Measurements from ENCODE around the gene CLIC3.

DNA sequence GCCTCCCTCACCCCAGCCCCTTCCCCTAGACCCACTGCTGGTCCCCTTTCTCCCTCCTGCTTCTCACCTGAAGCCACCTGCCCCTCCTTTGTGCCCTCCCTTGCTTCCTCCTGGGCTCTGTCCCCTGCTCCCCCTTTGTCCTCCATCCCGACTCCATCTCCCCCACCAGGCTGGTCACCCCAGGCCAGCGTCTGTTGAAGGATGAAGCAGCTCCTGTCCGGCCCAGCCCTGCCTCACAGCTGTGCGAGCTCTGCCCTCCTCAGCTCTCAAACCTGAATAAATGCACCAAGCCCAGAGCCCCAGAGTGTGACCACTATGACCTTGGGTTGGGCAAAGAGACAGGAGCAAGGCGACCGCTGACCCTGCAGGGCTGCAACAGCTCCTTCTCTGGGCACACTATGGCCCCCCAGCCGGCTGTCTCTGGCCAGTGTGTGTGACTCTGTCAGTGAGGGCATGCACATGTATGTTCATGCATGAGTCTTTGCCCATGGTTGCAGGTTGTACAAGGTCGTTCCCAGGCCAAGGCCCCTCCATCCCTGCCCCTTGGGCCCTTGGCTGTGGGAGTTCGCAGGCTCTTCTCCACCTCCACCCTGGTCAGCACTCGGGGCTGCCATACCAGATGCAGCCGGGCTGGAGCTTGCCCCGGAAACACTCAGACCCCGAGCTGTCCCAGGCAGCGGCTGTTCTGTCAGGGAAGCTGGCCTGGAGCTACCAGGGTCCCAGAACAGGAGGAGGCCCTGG, 41.0 kb downstream of the CLIC3 start:
- TF ChIP-seq CTCF (IDR thresholded peaks at IDR 0.05) (no peak), EZH2 (IDR thresholded peaks at IDR 0.05; ENCODE audit: borderline replicate concordance, insufficient read depth, low read depth, low read length, poor library complexity, severe bottlenecking) (no peak)

Data from B cell (primary cell).